Thyroid gland (tissue), 4 donors: ENCODE measurements around the gene DOCK9.

Experiments used
- POLR2A ChIP-seq, 2 donors: fragments of 450-650 bp; IDR thresholded peaks; one replicate each; pipeline ENCODE4 v1.6.1; 2017; ENCODE audit warnings: antibody characterized with exemption in 2 of 2, mild to moderate bottlenecking in 2 of 2, moderate library complexity in 1 of 2
- TF ChIP-seq, protein P1 (sequence below), 6 experiments: fragments of 200-600 bp in 3 of 6; fragments of 450-650 bp in 3 of 6; sonication (generic) in 3 of 6; IDR thresholded peaks; one replicate each; pipeline ENCODE4 v1.5.1; 2016 to 2019; ENCODE audit warnings: antibody characterized with exemption in 6 of 6, mild to moderate bottlenecking in 2 of 6, inconsistent platforms in 1 of 6, moderate library complexity in 1 of 6

DNA sequence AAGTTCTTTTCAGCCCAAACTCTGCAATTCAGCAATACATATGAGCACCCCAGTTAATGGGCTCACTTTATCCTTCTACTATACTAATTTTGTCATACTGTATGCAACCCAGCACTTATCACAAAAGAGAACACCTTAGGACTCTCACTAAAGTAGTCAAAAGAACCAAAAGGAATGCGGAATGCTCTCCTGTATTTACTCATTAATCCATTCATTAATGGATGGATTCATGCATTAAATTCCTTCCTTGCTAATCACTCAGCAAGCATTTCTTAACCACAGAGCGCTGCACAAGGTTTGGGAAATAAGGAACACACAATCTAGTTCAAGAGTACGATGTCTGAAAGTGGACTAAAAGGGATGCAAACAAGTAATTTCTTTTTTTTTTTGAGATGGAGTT is 12.8 kb upstream of the DOCK9 start:
- TF ChIP-seq, protein P1, sequence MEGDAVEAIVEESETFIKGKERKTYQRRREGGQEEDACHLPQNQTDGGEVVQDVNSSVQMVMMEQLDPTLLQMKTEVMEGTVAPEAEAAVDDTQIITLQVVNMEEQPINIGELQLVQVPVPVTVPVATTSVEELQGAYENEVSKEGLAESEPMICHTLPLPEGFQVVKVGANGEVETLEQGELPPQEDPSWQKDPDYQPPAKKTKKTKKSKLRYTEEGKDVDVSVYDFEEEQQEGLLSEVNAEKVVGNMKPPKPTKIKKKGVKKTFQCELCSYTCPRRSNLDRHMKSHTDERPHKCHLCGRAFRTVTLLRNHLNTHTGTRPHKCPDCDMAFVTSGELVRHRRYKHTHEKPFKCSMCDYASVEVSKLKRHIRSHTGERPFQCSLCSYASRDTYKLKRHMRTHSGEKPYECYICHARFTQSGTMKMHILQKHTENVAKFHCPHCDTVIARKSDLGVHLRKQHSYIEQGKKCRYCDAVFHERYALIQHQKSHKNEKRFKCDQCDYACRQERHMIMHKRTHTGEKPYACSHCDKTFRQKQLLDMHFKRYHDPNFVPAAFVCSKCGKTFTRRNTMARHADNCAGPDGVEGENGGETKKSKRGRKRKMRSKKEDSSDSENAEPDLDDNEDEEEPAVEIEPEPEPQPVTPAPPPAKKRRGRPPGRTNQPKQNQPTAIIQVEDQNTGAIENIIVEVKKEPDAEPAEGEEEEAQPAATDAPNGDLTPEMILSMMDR (IDR thresholded peaks at IDR 0.05): no peak
- TF ChIP-seq POLR2A (IDR thresholded peaks at IDR 0.05): no peak
